HG02973 (cell line): ENCODE measurements around the gene DCST1.

Source experiments
- ATAC-seq: cut with Tn5 transposase; IDR thresholded peaks from one replicate; pipeline ENCODE4 v1.9.1; 2021; ENCODE audit warnings: moderate library complexity; ENCODE audit not compliant: unreplicated experiment

Gene DCST1

DNA sequence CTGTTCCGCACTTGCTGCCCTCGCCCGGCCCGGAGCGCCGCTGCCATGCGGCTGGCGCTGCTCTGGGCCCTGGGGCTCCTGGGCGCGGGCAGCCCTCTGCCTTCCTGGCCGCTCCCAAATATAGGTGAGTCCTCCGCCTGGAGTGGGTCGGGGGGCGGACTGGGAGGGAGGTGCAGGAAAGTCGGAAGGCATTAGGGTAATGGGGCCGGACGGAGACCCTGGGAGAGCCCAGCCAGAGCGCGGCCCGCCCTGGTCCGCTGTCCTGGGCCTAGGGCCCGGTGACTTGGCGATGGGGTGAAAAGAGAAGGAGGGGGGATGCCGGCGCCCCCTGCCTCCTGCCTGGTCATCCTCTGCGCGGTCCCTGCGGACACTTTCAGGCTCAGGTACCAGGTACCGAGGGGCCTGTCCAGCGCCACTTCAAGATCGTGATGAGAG lies 17.7 kb downstream of the DCST1 start:
- ATAC-seq: peak; percentile 13

DNA sequence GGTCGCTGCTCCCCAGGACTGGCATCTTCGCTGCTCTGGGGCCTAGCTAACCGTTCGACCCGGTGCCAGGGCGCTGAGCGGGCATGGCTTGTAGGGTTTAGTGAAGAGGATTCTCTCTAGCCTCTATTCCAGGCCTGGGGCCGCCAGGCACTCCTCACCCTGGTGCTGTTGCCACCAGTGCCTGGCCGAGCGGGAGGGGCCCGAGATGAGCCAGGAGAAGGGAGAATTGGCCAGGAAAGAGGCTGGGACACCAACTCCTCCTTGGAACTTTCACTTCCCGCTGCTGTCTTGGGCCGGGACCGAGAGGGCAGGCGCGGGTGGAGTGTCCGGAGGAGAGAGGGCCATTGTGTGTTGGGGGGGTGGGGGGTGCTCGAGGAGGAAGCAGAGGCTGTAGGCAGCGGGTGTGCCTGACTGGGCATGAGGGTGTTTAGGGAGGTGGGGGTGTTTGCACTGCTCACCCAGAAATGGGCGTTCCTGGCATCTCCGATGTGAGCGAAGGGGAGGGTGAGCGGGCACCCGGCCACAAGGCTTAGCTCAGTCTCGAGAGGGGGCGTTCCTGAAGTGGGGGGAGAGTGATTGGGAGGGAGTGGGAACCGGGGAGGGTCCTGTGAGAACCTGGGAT lies 18.3 kb downstream of the DCST1 start:
- no peak for ATAC-seq

- ATAC-seq: no peak
These were observed 19.1 kb downstream of the DCST1 start for GRCh38 chr1:155052439-155053395.

GRCh38 chr1:155053531-155054105 lies 20.0 kb downstream of the DCST1 start:
- no peak for ATAC-seq

DNA sequence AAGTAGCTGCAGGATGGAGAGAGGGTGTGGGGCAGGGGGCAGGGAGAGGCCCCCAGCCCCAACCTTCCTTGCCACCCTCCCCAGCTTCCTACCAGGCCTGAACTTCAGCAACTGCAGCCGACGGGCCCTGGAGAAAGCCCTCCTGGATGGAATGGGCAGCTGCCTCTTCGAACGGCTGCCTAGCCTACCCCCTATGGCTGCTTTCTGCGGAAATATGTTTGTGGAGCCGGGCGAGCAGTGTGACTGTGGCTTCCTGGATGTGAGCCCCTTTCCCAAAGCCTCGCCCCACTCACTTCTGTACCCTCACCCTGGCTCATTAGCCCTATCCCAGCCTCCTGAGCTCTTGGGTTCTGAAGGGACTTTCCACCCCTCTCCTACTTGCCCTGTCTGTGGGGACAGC lies 23.5 kb downstream of the DCST1 start:
- no peak for ATAC-seq

GRCh38 chr1:155057788-155058211 lies 24.2 kb downstream of the DCST1 start:
- ATAC-seq: no peak

DNA sequence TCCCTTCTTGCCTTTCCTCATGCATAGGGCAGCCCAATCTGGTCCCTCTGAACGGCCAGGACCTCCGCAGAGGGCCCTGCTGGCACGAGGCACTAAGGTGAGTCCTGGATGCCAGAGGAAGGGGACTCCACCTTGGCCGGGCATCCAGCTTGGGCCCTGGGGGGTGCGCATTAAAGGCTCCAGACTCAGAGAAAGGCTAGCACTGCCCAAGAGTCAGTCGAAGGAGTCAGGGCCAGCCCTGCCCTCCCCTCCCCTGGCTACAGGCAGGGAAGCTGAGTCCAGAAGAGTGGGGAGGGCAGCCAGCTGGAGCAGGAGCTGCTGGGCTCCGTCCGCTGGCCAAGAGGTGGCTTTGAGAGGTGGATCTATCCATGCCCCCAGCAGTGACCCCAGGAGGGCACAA lies 27.1 kb downstream of the DCST1 start:
- no peak for ATAC-seq

GRCh38 chr1:155061381-155062150 lies 27.9 kb downstream of the DCST1 start:
- no peak for ATAC-seq

DNA sequence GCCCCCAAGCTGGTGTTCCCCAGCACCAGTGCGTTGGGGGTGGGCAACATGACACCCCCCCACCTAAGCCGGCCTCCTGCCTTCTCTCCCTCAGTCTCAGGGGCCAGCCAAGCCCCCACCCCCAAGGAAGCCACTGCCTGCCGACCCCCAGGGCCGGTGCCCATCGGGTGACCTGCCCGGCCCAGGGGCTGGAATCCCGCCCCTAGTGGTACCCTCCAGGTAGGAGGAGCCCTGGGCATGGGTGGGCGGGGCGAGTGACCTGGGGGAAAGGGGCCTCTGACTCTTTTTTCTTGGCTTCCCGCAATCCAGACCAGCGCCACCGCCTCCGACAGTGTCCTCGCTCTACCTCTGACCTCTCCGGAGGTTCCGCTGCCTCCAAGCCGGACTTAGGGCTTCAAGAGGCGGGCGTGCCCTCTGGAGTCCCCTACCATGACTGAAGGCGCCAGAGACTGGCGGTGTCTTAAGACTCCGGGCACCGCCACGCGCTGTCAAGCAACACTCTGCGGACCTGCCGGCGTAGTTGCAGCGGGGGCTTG lies 28.6 kb downstream of the DCST1 start:
- ATAC-seq: no peak

GRCh38 chr1:155062702-155063411 lies 29.2 kb downstream of the DCST1 start:
- ATAC-seq: no peak

DNA sequence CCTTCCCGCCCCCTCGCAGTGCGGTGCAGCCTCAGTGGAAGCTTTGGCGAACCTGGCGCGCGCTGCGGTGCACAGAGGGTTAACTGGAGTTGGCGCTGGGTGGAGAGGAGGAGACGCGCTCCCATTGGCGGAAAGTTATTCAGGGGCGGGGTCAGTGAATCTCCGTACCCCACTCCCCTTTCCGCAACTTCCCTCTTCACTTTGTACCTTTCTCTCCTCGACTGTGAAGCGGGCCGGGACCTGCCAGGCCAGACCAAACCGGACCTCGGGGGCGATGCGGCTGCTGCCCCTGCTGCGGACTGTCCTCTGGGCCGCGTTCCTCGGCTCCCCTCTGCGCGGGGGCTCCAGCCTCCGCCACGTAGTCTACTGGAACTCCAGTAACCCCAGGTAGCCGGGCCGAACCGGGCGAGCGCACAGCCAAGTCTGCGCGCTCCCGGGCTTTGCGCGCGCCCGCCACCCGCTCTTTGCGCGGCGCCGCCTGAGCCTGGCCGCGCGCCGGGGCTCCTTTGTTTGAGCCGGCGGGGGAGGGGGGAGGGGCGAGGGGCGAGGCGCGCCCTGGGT lies 30.0 kb downstream of the DCST1 start, which contains the start of gene EFNA4:
TSS of gene EFNA4 (plus strand) at position 191 of the 561 bp plus-strand sequence. CDS start at position 275, 84 bp downstream.
- peak; percentile 60 for ATAC-seq

DNA sequence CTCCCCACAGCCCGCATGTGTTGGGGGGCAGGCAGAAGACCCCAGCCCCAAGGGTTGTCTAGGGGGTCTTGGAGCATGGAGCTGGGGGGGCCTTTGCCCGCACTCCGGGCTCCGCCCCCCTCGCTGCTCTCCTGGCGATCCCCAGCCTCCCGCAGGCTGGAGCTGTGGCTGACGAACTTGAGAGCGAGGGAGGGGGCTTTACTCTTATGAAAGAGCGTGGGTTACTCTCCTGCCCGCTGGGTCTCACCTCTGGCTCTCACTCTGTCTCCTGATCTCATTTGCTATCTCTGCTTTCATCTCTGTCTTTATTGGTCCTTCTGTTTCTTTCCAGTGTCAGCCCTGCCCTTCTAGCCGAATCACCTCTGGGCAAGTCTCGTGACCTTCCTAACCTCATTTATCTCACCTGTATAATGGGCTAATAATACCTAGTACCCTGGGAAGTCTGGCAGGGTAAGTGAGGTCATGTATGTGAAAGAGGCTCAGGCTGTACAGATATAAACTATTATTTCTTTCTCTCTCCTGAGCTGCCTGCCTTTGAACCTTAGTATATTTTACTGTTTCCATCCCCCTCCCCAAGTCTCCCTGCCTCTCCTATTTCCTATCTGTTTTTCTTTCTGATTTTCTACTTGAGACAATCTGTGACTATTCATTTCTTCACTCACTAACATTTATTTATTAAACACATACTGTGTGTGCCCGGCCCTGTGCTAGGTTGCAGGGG lies 30.6 kb downstream of the DCST1 start:
- ATAC-seq: no peak

- ATAC-seq: no peak
These were observed 31.3 kb downstream of the DCST1 start for GRCh38 chr1:155064832-155065429.

GRCh38 chr1:155066777-155067176 lies 33.2 kb downstream of the DCST1 start:
- no peak for ATAC-seq

DNA sequence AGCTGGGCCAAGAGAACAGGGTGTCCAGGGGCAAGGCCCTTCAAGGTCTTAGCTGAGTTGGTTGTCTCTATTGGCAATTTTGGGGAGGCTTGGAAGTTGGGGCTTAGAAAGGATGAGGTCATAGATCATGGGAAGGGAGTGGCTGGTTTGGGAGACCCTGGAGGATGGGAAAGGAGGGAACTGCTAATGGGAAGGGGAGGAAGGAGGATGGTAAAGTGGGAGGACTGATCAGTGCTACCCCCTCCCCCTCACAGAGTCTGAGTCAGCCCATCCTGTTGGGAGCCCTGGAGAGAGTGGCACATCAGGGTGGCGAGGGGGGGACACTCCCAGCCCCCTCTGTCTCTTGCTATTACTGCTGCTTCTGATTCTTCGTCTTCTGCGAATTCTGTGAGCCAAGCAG lies 35.0 kb downstream of the DCST1 start:
- no peak for ATAC-seq

GRCh38 chr1:155069551-155070157 lies 36.0 kb downstream of the DCST1 start:
- ATAC-seq: no peak

- no peak for ATAC-seq
These were observed 36.6 kb downstream of the DCST1 start for GRCh38 chr1:155070158-155070621.
